Sigmoid colon (tissue), 7 donors: ENCODE results near the gene STPG3. TPM values are rescaled to one million over a fixed set of nuclear protein-coding genes. Genes with fewer than 3 reads are reported as not detected.
A peak's percentile ranks its signal among the peaks of the same experiment; 100 is the strongest.

Source experiments
- DNase-seq: peaks from one replicate; pipeline ENCODE4 v3.0.0-alpha.2; 2019
- H3K27ac ChIP-seq, 4 donors: fragments of 200-600 bp; sonication (generic); one replicate each; pipeline ENCODE4 v1.5.1; 2016 to 2019; ENCODE audit warnings: mild to moderate bottlenecking in 1 of 4
- H3K27me3 ChIP-seq, 3 donors: fragments of 200-600 bp; sonication (generic); one replicate each; pipeline ENCODE4 v1.5.1; 2019; ENCODE audit warnings: mild to moderate bottlenecking in 1 of 3
- H3K36me3 ChIP-seq, 4 donors: fragments of 200-600 bp; sonication (generic); one replicate each; pipeline ENCODE4 v1.5.1; 2016 to 2019
- H3K4me1 ChIP-seq, 4 donors: fragments of 200-600 bp; sonication (generic); one replicate each; pipeline ENCODE4 v1.5.1; 2017 to 2019
- H3K4me3 ChIP-seq, 4 donors: fragments of 200-600 bp; sonication (generic); one replicate each; pipeline ENCODE4 v1.5.1; 2017 to 2019; ENCODE audit warnings: mild to moderate bottlenecking in 2 of 4, moderate library complexity in 1 of 4
- H3K9me3 ChIP-seq, 4 donors: fragments of 200-600 bp in 3 of 4; sonication (generic) in 3 of 4; one replicate each; pipeline versions ENCODE4 v1.5.1 to v1.6.1; 2013 to 2019
- EP300 ChIP-seq, 4 donors: sonication (generic); formaldehyde crosslinking; IDR thresholded peaks; one replicate each; pipeline ENCODE4 v1.6.1; 2017; ENCODE audit warnings: antibody characterized with exemption in 4 of 4
- POLR2A ChIP-seq, 2 donors: fragments of 450-650 bp; IDR thresholded peaks; one replicate each; pipeline ENCODE4 v1.6.1; 2016; ENCODE audit warnings: antibody characterized with exemption in 2 of 2, mild to moderate bottlenecking in 2 of 2, moderate library complexity in 2 of 2
- POLR2AphosphoS5 ChIP-seq, 4 donors: sonication (generic); formaldehyde crosslinking; IDR thresholded peaks; one replicate each; pipeline ENCODE4 v1.6.1; 2017; ENCODE audit warnings: antibody characterized with exemption in 4 of 4
- WGBS, 2 donors: extraction: QIAGEN DNeasy Blood & Tissue Kit; methylation state at CpG; one replicate each; pipeline ENCODE4 v1.1.7; 2013; 5-methylcytosine and 5-hydroxymethylcytosine counted together
- intact Hi-C: fragments of 100-400 bp; cut with DNase I; formaldehyde crosslinking; loops from one replicate; pipeline ENCODE4 v1.15.1; 2023
- polyA plus RNA-seq, 3 donors: library from polyadenylated mRNA; stranded (reverse); fragments of 200-250 nt; gene quantifications; one replicate each; pipeline ENCODE4 v1.2.3, GENCODE V29; 2013
- total RNA-seq, 4 donors: library from RNA; depleted of rRNA; stranded (reverse); fragments of >200 nt; gene quantifications; one replicate each; pipeline ENCODE4 v1.1.0, GENCODE V29; 2016
- TF ChIP-seq, protein P1 (sequence below), 4 experiments: fragments of 450-650 bp in 3 of 4; fragments of 200-600 bp in 1 of 4; IDR thresholded peaks; one replicate each; pipeline ENCODE4 v1.5.1; 2016 to 2019; ENCODE audit warnings: antibody characterized with exemption in 4 of 4, mild to moderate bottlenecking in 3 of 4, moderate library complexity in 2 of 4
- donor health status: healthy with polysubstance abuse.
- donor health status: Bipolar disorder and iron deficiency.
- donor health status: healthy.

The STPG3 gene
- total and polyA plus RNA-seq, 7 donors, result not detected

DNA sequence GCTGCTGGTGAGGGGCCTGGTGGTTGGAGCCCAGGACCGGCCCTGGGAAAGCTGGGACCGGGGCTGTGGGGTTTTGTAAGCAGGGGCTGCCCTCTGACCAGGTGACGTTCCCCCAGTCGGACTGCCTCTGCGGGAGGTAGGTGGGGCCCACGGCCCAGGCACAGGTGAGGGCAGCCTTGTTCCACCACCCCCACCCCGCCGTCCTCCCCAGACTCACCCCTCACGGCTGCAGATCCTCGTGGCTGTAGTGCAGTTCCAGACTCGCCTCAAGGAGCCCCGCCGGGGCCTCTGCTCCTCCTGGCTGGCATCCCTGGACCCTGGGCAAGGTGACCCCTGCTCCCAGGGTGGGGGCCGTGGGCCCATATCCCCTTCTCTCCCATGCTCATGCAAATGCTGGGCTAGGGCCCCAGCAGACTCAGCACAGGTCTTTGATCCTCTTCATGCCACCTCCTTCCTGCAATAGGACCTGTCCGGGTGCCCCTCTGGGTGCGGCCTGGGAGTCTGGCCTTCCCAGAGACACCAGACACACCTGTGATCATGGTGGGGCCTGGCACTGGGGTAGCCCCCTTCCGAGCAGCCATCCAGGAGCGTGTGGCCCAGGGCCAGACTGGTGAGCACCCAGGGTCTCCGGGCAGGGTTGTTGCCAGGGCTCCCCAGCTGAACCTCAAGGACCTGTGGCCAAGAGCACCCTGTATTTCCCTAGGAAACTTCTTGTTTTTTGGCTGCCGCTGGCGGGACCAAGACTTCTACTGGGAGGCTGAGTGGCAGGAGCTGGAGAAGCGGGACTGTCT, 35.7 kb upstream of the STPG3 start:
- 93 to 96% methylated on average over 22 of the region's 22 CpGs for WGBS, 2 donors
- no peak overlapping the region for H3K27ac ChIP-seq
- no peak overlapping the region for H3K4me3 ChIP-seq
- DNase-seq, result no peak
- H3K36me3 ChIP-seq, result peaks cover 0 to 15% (median 0%) of the 10 kb centered on the region in 4 donors
- intact Hi-C loops, result no loop called here
- H3K4me1 ChIP-seq, result peaks cover 0 to 5% (median 0%) of the 10 kb centered on the region in 4 donors
- TF ChIP-seq POLR2AphosphoS5 (IDR thresholded peaks at IDR 0.05) (no peak), POLR2A (IDR thresholded peaks at IDR 0.05) (no peak), EP300 (IDR thresholded peaks at IDR 0.05) (no peak)
- TF ChIP-seq, protein P1, sequence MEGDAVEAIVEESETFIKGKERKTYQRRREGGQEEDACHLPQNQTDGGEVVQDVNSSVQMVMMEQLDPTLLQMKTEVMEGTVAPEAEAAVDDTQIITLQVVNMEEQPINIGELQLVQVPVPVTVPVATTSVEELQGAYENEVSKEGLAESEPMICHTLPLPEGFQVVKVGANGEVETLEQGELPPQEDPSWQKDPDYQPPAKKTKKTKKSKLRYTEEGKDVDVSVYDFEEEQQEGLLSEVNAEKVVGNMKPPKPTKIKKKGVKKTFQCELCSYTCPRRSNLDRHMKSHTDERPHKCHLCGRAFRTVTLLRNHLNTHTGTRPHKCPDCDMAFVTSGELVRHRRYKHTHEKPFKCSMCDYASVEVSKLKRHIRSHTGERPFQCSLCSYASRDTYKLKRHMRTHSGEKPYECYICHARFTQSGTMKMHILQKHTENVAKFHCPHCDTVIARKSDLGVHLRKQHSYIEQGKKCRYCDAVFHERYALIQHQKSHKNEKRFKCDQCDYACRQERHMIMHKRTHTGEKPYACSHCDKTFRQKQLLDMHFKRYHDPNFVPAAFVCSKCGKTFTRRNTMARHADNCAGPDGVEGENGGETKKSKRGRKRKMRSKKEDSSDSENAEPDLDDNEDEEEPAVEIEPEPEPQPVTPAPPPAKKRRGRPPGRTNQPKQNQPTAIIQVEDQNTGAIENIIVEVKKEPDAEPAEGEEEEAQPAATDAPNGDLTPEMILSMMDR (IDR thresholded peaks at IDR 0.05), result no peak
- H3K27me3 ChIP-seq, result no peaks in the 10 kb centered on the region
- no peaks in the 10 kb centered on the region for H3K9me3 ChIP-seq

DNA sequence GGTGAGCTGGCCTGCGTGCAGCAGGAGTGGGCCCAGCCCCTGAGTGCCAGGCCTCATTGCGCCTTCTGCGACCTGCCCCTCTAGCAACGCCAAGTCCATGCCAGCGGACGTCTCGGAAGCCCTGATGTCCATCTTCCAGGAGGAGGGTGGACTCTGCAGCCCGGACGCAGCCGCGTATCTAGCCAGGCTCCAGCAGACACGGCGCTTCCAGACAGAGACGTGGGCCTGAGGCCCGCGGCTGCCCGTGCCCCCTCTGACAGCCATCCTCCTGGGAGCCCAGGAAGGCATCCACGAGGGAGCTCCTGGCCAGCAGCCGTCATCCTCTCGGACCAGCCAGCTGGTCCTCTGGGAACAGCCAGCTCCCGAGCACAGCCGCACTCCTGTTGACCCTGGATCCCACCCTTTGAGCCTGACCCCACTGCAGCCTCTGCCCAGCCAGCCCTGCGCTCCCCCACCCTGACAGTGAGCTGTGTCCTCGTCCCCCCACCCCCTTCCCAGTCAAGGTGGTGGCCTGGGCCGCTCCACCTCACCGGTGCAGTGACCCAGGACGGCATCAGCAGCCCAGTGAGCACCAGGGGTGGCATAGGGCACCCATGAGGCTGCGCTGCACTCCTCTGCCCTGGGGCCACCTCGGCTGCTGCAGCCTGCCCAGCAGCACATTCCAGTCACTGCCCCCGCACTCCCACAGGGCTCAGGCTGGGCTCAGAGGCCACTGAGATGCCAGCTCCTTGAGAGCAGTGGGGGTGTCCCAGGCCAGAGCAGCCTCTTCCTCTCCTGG, 34.7 kb upstream of the STPG3 start:
- Histone ChIP-seq H3K4me1 (peaks cover 0 to 11% (median 4%) of the 10 kb centered on the region in 4 donors), H3K36me3 (peaks cover 0 to 15% (median 0%) of the 10 kb centered on the region in 4 donors), H3K27ac (no peak overlapping the region), H3K4me3 (no peak overlapping the region), H3K9me3 (no peaks in the 10 kb centered on the region), H3K27me3 (no peaks in the 10 kb centered on the region)
- intact Hi-C loops, result no loop called here
- TF ChIP-seq, protein P1 (IDR thresholded peaks at IDR 0.05), result no peak
- DNase-seq, result no peak
- 92 to 95% methylated on average over 30 of the region's 30 CpGs for WGBS, 2 donors

DNA sequence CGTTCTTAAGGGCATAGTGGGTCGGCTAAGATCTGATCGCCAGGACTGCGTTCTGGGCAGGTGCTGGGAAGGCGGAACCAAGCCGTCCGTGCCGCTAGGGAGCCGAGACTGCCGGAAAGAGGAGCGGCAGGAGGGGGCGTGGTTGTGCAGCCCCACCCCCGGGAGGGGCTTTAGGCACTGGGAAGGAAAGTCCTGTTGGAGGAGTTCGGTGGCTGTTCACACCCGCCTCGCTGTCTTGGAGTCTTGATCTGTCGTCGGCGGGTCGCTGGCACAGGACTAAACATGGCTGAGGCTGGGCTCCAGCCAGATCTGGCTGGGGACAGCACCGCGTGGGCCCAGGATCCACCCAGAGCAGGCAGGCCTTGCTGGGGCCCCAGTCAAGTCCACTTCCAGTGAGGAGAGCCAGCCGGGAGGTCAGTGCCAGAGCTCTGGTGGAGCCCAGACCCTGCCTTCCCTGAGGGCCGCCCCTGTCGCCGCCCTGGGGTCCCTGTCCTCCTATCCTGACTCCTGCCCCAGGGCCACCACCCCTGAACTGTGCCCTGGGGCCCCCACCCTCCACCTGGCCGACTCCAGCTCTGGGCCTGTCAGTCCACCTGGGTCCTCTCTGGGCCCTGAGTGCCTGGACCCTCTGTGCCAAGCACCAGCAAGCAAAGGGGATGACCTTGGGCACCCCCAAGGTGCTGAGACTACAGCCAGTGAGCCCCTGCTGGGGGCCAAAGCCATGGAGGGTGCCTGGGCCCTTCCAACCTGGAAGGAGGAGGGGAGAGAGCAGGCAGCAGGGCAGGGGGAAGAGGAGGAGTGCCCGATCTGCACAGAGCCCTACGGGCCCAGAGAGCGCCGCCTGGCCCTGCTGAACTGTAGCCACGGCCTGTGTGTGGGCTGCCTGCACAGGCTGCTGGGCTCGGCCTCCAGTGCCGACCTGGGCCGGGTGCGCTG, 33.5 kb upstream of the STPG3 start:
- peaks cover 0 to 19% (median 12%) of the 10 kb centered on the region in 4 donors for H3K4me1 ChIP-seq
- DNase-seq, result no peak
- TF ChIP-seq POLR2A (IDR thresholded peaks at IDR 0.05), result peak in 1 of 2 donors; percentile 68
- TF ChIP-seq, protein P1 (IDR thresholded peaks at IDR 0.05), result no peak
- peak in 1 of 4 donors; percentile 56 for TF ChIP-seq POLR2AphosphoS5 (IDR thresholded peaks at IDR 0.05)
- no peak for TF ChIP-seq EP300 (IDR thresholded peaks at IDR 0.05)
- WGBS, 2 donors, result 16 to 66% methylated on average over 36 of the region's 36 CpGs
- no peaks in the 10 kb centered on the region for H3K27me3 ChIP-seq
- peak overlapping the region in 2 of 4 donors; percentile 6 to 35 for H3K27ac ChIP-seq
- H3K9me3 ChIP-seq, result no peaks in the 10 kb centered on the region
- peak overlapping the region in 2 of 4 donors; percentile 7 to 9 for H3K4me3 ChIP-seq
- intact Hi-C loops, result no loop called here
- H3K36me3 ChIP-seq, result peaks cover 0 to 15% (median 0%) of the 10 kb centered on the region in 4 donors

DNA sequence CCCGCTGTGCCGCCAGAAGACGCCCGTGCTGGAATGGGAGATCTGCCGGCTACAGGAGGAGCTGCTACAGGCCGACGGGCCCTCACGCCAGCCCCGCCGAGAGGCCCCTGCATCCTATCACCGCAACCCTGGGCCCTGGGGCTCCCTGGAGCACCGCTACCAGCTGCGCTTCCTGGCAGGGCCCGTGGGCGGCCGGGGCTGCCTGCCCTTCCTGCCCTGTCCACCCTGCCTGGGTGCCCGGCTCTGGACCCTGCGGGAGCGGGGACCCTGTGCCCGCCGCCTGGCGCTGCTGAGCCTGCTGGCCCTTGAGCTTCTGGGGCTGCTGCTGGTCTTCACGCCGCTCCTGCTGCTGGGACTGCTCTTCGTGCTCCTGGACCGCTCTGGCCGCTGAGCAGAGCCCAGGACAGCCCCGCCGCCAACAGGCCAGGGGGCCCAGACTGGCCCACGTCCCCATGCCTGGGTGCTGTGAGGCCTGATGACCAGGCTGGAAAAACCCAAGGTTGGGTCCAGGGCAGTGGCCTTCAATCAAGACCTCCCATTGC, 32.8 kb upstream of the STPG3 start:
- WGBS, 2 donors, result 56 to 90% methylated on average over 30 of the region's 30 CpGs
- TF ChIP-seq POLR2AphosphoS5 (IDR thresholded peaks at IDR 0.05), result no peak
- intact Hi-C loops, result no loop called here
- Histone ChIP-seq H3K27ac (no peak overlapping the region), H3K27me3 (no peaks in the 10 kb centered on the region), H3K36me3 (peaks cover 0 to 15% (median 0%) of the 10 kb centered on the region in 4 donors), H3K4me3 (no peak overlapping the region), H3K9me3 (no peaks in the 10 kb centered on the region), H3K4me1 (peaks cover 0 to 25% (median 17%) of the 10 kb centered on the region in 4 donors)
- DNase-seq, result no peak
